ENCODE data around the gene BEST1. TPM values are rescaled to one million over a fixed set of nuclear protein-coding genes. Genes with fewer than 3 reads are reported as not detected.

The BEST1 gene
- total RNA-seq, 2 experiments from 2014 or later: 1.9 to 3.1 TPM

DNA sequence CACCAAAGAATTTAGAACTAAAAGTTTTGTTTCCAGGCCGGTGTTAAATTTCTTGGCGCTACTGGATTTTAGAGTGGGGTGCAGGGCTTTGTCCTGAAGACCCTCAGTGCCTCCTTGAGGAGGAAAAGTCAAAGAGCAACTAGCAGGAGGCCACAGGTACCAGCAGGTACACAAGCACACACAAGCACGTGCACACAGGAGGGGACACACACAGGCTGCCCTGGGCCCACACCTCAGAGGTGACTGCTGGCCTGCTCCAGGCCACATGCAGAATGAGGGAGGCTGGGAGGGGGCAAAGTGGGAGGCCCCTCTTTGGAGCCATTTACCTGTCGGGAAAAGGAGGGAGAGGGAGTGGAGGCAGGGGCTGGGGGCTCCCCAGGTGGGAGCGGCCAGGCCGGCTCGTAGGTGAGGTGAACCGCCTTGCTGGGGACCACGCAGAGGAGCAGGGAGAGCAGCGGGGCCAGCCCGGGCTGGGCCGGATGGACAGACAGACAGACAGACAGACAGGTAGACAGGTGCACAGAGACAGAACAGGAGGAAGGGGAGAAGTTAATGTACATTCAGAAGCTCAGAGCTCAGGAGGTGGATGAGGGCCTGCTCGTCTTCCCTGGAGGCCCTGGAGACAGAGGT lies 45.0 kb upstream of the BEST1 start:
- H3K79me2 ChIP-seq (ENCODE audit: insufficient read depth, low read depth, low read length): no peaks in the 10 kb centered on the region
- H3K4me3 ChIP-seq (ENCODE audit: low read depth, low read length, poor library complexity, severe bottlenecking): no peak overlapping the region
- no peaks in the 10 kb centered on the region for H4K20me1 ChIP-seq (ENCODE audit: insufficient read depth, low read length)
- TF ChIP-seq, protein P1, sequence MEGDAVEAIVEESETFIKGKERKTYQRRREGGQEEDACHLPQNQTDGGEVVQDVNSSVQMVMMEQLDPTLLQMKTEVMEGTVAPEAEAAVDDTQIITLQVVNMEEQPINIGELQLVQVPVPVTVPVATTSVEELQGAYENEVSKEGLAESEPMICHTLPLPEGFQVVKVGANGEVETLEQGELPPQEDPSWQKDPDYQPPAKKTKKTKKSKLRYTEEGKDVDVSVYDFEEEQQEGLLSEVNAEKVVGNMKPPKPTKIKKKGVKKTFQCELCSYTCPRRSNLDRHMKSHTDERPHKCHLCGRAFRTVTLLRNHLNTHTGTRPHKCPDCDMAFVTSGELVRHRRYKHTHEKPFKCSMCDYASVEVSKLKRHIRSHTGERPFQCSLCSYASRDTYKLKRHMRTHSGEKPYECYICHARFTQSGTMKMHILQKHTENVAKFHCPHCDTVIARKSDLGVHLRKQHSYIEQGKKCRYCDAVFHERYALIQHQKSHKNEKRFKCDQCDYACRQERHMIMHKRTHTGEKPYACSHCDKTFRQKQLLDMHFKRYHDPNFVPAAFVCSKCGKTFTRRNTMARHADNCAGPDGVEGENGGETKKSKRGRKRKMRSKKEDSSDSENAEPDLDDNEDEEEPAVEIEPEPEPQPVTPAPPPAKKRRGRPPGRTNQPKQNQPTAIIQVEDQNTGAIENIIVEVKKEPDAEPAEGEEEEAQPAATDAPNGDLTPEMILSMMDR (conservative IDR thresholded peaks at IDR 0.05; ENCODE audit: low read length): no peak
- no peak for TF ChIP-seq EZH2phosphoT487 (IDR thresholded peaks at IDR 0.05; ENCODE audit: borderline replicate concordance, low read depth, low read length)
- CTCF ChIA-PET (ENCODE audit: unreplicated experiment): no interaction called here
- intact Hi-C loops (cut with micrococcal nuclease; ENCODE audit: unreplicated experiment): no loop called here
- no peaks in the 10 kb centered on the region for H3K4me1 ChIP-seq (ENCODE audit: insufficient read depth, low read length, poor library complexity, severe bottlenecking)
- no TSS peak for BruUV-seq (replicated peaks)
- POLR2A ChIA-PET: no interaction called here
- no peak overlapping the region for H2AFZ ChIP-seq (ENCODE audit: low read length)
- no peaks in the 10 kb centered on the region for H3K9me3 ChIP-seq (ENCODE audit: low read length)
- H3K4me2 ChIP-seq (ENCODE audit: low read length): no peak overlapping the region
- DNase-seq (ENCODE audit: low spot score): no peak
- H3K36me3 ChIP-seq (ENCODE audit: insufficient read depth, low read length): no peaks in the 10 kb centered on the region
- no peaks in the 10 kb centered on the region for H3K9me2 ChIP-seq (ENCODE audit: insufficient read depth, low read length)
- no peak overlapping the region for H3K27ac ChIP-seq (ENCODE audit: low read depth, low read length, poor library complexity, severe bottlenecking)

- BruUV-seq (replicated peaks): no TSS peak
- POLR2A ChIA-PET: interaction anchor here (0.6 kb wide), 1 partner anchor 34 kb away, joined by 3 read pairs; no protein-coding TSS in a partner anchor
These were observed 44.2 kb upstream of the BEST1 start for GRCh38 chr11:61905801-61906521.

More at GRCh38 chr11:61905801-61906521, 44.2 kb upstream of the BEST1 start:
- Histone ChIP-seq H4K20me1 (ENCODE audit: insufficient read depth, low read length) (no peaks in the 10 kb centered on the region), H3K4me2 (ENCODE audit: low read length) (no peak overlapping the region), H2AFZ (ENCODE audit: low read length) (no peak overlapping the region), H3K27ac (ENCODE audit: low read depth, low read length, poor library complexity, severe bottlenecking) (no peak overlapping the region), H3K79me2 (ENCODE audit: insufficient read depth, low read depth, low read length) (no peaks in the 10 kb centered on the region), H3K36me3 (ENCODE audit: insufficient read depth, low read length) (no peaks in the 10 kb centered on the region), H3K9me2 (ENCODE audit: insufficient read depth, low read length) (no peaks in the 10 kb centered on the region), H3K4me1 (ENCODE audit: insufficient read depth, low read length, poor library complexity, severe bottlenecking) (no peaks in the 10 kb centered on the region), H3K9me3 (ENCODE audit: low read length) (no peaks in the 10 kb centered on the region), H3K4me3 (ENCODE audit: low read depth, low read length, poor library complexity, severe bottlenecking) (no peak overlapping the region)
- CTCF ChIA-PET (ENCODE audit: unreplicated experiment): no interaction called here
- TF ChIP-seq, protein P1 (conservative IDR thresholded peaks at IDR 0.05; ENCODE audit: low read length): no peak
- no peak for TF ChIP-seq EZH2phosphoT487 (IDR thresholded peaks at IDR 0.05; ENCODE audit: borderline replicate concordance, low read depth, low read length)
- intact Hi-C loops (cut with micrococcal nuclease; ENCODE audit: unreplicated experiment): no loop called here
- no peak for DNase-seq (ENCODE audit: low spot score)

Measured in OCI-LY7 (cell line).